PC-3 (cell line): ENCODE measurements around the gene SLC1A5.

Experiments used
- EZH2 ChIP-seq: fragments of 300-600 bp; sonication (generic); IDR thresholded peaks from one replicate; pipeline ENCODE4 v1.6.1; 2017; ENCODE audit warnings: antibody characterized with exemption, mild to moderate bottlenecking, low read length; ENCODE audit not compliant: unreplicated experiment
- EZH2phosphoT487 ChIP-seq: fragments of 300-600 bp; sonication (generic); IDR thresholded peaks from 2 replicates; pipeline ENCODE4 v1.6.1; 2018; ENCODE audit warnings: mild to moderate bottlenecking, antibody characterized with exemption, low read length, borderline replicate concordance
- TF ChIP-seq, protein P1 (sequence below): fragments of 300-600 bp; sonication (generic); conservative IDR thresholded peaks from 2 replicates; pipeline ENCODE4 v1.5.1; 2017; ENCODE audit warnings: antibody characterized with exemption, low read depth, mild to moderate bottlenecking, low read length

GRCh38 chr19:46798713-46799112 lies 10.3 kb upstream of the SLC1A5 start:
- TF ChIP-seq EZH2: no peak
- TF ChIP-seq, protein P1, sequence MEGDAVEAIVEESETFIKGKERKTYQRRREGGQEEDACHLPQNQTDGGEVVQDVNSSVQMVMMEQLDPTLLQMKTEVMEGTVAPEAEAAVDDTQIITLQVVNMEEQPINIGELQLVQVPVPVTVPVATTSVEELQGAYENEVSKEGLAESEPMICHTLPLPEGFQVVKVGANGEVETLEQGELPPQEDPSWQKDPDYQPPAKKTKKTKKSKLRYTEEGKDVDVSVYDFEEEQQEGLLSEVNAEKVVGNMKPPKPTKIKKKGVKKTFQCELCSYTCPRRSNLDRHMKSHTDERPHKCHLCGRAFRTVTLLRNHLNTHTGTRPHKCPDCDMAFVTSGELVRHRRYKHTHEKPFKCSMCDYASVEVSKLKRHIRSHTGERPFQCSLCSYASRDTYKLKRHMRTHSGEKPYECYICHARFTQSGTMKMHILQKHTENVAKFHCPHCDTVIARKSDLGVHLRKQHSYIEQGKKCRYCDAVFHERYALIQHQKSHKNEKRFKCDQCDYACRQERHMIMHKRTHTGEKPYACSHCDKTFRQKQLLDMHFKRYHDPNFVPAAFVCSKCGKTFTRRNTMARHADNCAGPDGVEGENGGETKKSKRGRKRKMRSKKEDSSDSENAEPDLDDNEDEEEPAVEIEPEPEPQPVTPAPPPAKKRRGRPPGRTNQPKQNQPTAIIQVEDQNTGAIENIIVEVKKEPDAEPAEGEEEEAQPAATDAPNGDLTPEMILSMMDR: no peak
- TF ChIP-seq EZH2phosphoT487: no peak
